Suprapubic skin (tissue), 4 donors: Measurements from ENCODE around the gene EPHB1. TPM values are rescaled to one million over a fixed set of nuclear protein-coding genes. Genes with fewer than 3 reads are reported as not detected.
"Not testable (repeated sequence)": the region's sequence is repeated elsewhere in the genome, so short reads cannot be mapped to it uniquely, and the experiment has no call there.

Experiments
- DNase-seq, 2 donors: peaks; one replicate each; pipeline ENCODE4 v3.0.0-alpha.2; 2019; ENCODE audit warnings: low spot score in 2 of 2
- H3K27ac ChIP-seq: fragments of 200-600 bp; sonication (generic); one replicate; pipeline ENCODE4 v1.5.1; 2019
- H3K27me3 ChIP-seq: fragments of 200-600 bp; sonication (generic); one replicate; pipeline ENCODE4 v1.5.1; 2019
- H3K36me3 ChIP-seq: fragments of 200-600 bp; sonication (generic); one replicate; pipeline ENCODE4 v1.5.1; 2019
- H3K4me1 ChIP-seq: fragments of 200-600 bp; sonication (generic); one replicate; pipeline ENCODE4 v1.5.1; 2019
- H3K4me3 ChIP-seq: fragments of 200-600 bp; sonication (generic); one replicate; pipeline ENCODE4 v1.5.1; 2019; ENCODE audit warnings: mild to moderate bottlenecking
- H3K9me3 ChIP-seq: fragments of 200-600 bp; sonication (generic); one replicate; pipeline ENCODE4 v1.5.1; 2019
- CTCF ChIP-seq, 2 donors: fragments of 200-600 bp in 1 of 2; fragments of 450-650 bp in 1 of 2; sonication (generic) in 1 of 2; IDR thresholded peaks; one replicate each; pipeline ENCODE4 v1.5.1; 2016 to 2019; ENCODE audit warnings: antibody characterized with exemption in 2 of 2, mild to moderate bottlenecking in 1 of 2, moderate library complexity in 1 of 2
- EP300 ChIP-seq: sonication (generic); formaldehyde crosslinking; IDR thresholded peaks from one replicate; pipeline ENCODE4 v1.6.1; 2017; ENCODE audit warnings: antibody characterized with exemption
- POLR2A ChIP-seq, 2 donors: fragments of 450-650 bp; IDR thresholded peaks; one replicate each; pipeline ENCODE4 v1.6.1; 2017; ENCODE audit warnings: antibody characterized with exemption in 2 of 2, mild to moderate bottlenecking in 2 of 2, moderate library complexity in 2 of 2
- POLR2AphosphoS5 ChIP-seq, 3 donors: sonication (generic); formaldehyde crosslinking; IDR thresholded peaks; one replicate each; pipeline ENCODE4 v1.6.1; 2017; ENCODE audit warnings: antibody characterized with exemption in 3 of 3
- WGBS: methylation state at CpG from one replicate; pipeline ENCODE4 v1.1.5; 2018; 5-methylcytosine and 5-hydroxymethylcytosine counted together
- total RNA-seq, 4 donors: library from RNA; depleted of rRNA; stranded (reverse); fragments of >200 nt; gene quantifications; one replicate each; pipeline ENCODE4 v1.1.0, GENCODE V29; 2016

The EPHB1 gene
- total RNA-seq, 4 donors from 2014 or later, result 8.5 to 30.7 (median 18.5) TPM

DNA sequence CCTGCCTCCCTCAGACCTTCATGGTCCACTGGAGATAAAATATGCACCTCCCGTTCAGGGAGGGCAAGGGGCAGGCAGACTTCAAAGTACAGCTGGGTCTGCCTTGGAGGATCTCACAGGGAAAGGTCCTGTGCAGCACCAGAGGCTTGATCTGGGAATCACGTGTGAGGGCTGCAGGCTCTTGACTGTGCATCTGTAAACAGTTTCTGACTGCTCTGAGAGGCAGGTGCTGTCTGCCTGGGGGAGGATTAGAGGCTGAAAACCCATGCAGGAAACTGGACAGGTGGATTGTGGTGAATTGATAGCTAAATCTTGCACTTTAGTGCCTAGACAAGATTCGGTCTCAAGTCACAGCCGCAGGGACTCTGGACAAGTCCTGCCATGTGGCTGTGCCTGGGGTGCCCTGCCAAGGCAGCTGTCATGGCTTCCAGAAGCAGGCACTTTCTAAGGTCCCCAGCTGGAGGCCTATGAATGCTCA is 239.3 kb downstream of the EPHB1 start:
- H3K36me3 ChIP-seq, result no peaks in the 10 kb centered on the region
- H3K4me1 ChIP-seq, result no peaks in the 10 kb centered on the region
- DNase-seq, result no peak
- H3K27me3 ChIP-seq, result no peaks in the 10 kb centered on the region
- TF ChIP-seq POLR2AphosphoS5 (IDR thresholded peaks at IDR 0.05), result no peak
- no peak for TF ChIP-seq CTCF (IDR thresholded peaks at IDR 0.05)
- TF ChIP-seq POLR2A (IDR thresholded peaks at IDR 0.05), result no peak
- no peak for TF ChIP-seq EP300
- no peak overlapping the region for H3K4me3 ChIP-seq
- 56% methylated on average over 4 of the region's 4 CpGs for WGBS
- no peaks in the 10 kb centered on the region for H3K9me3 ChIP-seq
- H3K27ac ChIP-seq, result no peak overlapping the region

DNA sequence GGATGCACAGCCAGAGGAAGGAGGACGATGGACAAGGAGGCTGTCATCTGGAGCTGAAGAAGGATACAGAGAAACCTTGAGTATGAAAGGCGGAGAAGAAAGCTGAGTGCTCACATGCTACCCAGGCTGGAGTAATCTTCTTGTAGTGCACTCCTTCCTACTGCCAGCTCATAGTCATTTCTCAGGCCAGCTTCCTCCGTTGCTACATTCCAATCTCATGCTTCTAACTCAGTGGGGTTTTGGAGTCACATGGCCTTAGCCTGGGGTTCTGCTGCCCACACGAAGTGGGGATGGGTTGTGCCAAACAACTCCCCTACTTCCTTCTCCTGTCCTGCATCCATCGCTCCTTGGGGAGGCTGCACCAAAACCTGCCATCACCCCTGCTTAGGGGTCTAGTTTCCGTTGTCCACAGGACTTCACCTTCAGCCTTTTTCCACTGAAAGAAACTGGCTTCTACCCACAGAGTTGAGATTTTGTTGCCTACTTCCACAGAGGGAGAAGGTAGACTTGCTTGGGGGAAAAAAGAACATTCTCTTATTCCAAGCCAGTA is 239.9 kb downstream of the EPHB1 start:
- TF ChIP-seq EP300 (no peak), CTCF (IDR thresholded peaks at IDR 0.05) (no peak), POLR2A (IDR thresholded peaks at IDR 0.05) (no peak), POLR2AphosphoS5 (IDR thresholded peaks at IDR 0.05) (no peak)
- Histone ChIP-seq H3K9me3 (no peaks in the 10 kb centered on the region), H3K4me3 (no peak overlapping the region), H3K4me1 (no peaks in the 10 kb centered on the region), H3K27me3 (no peaks in the 10 kb centered on the region), H3K27ac (no peak overlapping the region), H3K36me3 (no peaks in the 10 kb centered on the region)
- no peak for DNase-seq
- 74% methylated on average over 6 of the region's 6 CpGs for WGBS

GRCh38 chr3:135038186-135038585 is 243.1 kb downstream of the EPHB1 start:
- H3K27me3 ChIP-seq, result no peaks in the 10 kb centered on the region
- no peaks in the 10 kb centered on the region for H3K9me3 ChIP-seq
- WGBS, result 77% methylated on average over 4 of the region's 5 CpGs
- no peak overlapping the region for H3K27ac ChIP-seq
- H3K4me3 ChIP-seq, result no peak overlapping the region
- no peaks in the 10 kb centered on the region for H3K4me1 ChIP-seq
- TF ChIP-seq EP300 (no peak), POLR2A (IDR thresholded peaks at IDR 0.05) (no peak), POLR2AphosphoS5 (IDR thresholded peaks at IDR 0.05) (no peak), CTCF (IDR thresholded peaks at IDR 0.05) (no peak)
- no peaks in the 10 kb centered on the region for H3K36me3 ChIP-seq
- no peak for DNase-seq

GRCh38 chr3:135039536-135039935 is 244.5 kb downstream of the EPHB1 start:
- H3K4me3 ChIP-seq, H3K27me3 ChIP-seq, DNase-seq, H3K36me3 ChIP-seq, H3K4me1 ChIP-seq, H3K27ac ChIP-seq, H3K9me3 ChIP-seq: not testable (repeated sequence)
- 93% methylated on average over 5 of the region's 22 CpGs for WGBS

DNA sequence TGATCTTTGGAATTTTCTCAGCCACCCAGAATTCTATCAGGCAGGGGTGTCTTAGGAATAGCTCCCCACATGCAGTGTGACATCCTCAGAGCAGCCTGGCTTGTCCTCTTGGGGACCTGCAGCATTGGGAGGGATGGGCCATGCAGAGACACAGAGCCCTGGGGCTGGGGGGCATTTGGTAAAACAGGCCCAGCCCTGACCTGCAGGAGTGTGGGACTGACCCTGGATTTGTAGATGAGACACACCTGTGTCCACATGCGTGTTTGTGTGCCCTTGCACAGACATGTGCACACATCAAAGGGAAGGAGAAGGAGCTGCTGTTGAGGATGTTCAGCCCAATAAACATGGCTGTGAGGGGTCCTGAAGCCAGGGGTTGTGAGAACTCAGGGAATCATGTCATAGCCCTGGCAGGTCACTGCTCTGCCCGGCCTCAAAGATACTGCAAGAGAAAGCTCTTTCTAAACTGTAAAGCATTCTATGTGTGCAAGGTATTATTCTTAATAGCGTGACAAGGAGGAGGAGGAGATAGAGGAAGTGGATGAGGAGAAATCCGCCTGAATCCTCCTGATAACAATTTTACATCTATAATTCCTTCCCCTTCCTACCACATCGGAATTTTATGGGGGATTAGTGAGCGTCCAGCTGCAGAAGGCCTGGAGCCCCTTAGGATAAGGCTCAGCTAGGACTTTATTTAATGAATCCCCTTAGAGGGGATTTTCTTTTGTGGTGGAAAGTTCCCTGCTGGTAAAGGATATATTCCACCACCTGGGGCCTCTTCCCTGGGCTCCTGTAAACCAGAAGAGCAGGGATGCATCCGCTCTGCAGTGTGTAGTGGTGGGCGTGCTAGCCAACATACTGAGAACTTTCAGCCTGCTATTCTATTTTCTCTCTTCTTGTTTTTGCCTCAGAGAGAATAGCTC is 245.5 kb downstream of the EPHB1 start:
- no peaks in the 10 kb centered on the region for H3K27me3 ChIP-seq
- H3K9me3 ChIP-seq, result no peaks in the 10 kb centered on the region
- 75% methylated on average over 8 of the region's 8 CpGs for WGBS
- no peaks in the 10 kb centered on the region for H3K36me3 ChIP-seq
- no peak overlapping the region for H3K27ac ChIP-seq
- no peak overlapping the region for H3K4me3 ChIP-seq
- H3K4me1 ChIP-seq, result no peaks in the 10 kb centered on the region
- no peak for DNase-seq
- TF ChIP-seq POLR2A (IDR thresholded peaks at IDR 0.05), result no peak
- TF ChIP-seq CTCF (IDR thresholded peaks at IDR 0.05), result no peak
- no peak for TF ChIP-seq POLR2AphosphoS5 (IDR thresholded peaks at IDR 0.05)
- TF ChIP-seq EP300, result no peak
